ENCODE data around the gene TXNDC12.
A peak's percentile ranks its signal among the peaks of the same experiment; 100 is the strongest.

TXNDC12 gene

GRCh38 chr1:51990478-51990965 is 64.5 kb downstream of the TXNDC12 start, which contains the start of gene RAB3B:
Gene RAB3B, minus strand, starts transcription at chr1:51990700. Its CDS starts 13,583 bp downstream, at chr1:51977117.
- DNase-seq, result peak; percentile 83 to 96 (median 89)

GRCh38 chr1:51989582-51990477 is 65.2 kb downstream of the TXNDC12 start:
- DNase-seq, result peak in 2 of 3 experiments; percentile 30 to 52

- no peak for DNase-seq
Observed at GRCh38 chr1:51988254-51988653, 66.7 kb downstream of the TXNDC12 start.

- DNase-seq, result peak in 2 of 3 experiments; percentile 27 to 70
Observed at GRCh38 chr1:51986718-51987117, 68.3 kb downstream of the TXNDC12 start.

- DNase-seq, result no peak
Observed at GRCh38 chr1:51982161-51982560, 72.8 kb downstream of the TXNDC12 start.

- DNase-seq, result no peak
Observed at GRCh38 chr1:51981555-51981954, 73.4 kb downstream of the TXNDC12 start.

GRCh38 chr1:51978099-51978498 is 76.9 kb downstream of the TXNDC12 start:
- no peak for DNase-seq

- DNase-seq, result no peak
Observed at GRCh38 chr1:51976846-51977602, 78.0 kb downstream of the TXNDC12 start.

- peak; percentile 38 to 88 (median 82) for DNase-seq
Observed at GRCh38 chr1:51973587-51974474, 81.2 kb downstream of the TXNDC12 start.

Measured in NCI-H1417 (cell line).